HepG2 (cell line): ENCODE results near the gene HECTD1. TPM values are rescaled to one million over a fixed set of nuclear protein-coding genes. Genes with fewer than 3 reads are reported as not detected.

Source experiments
- AGO2 ChIP-seq: fragments of 200-400 bp; formaldehyde crosslinking; optimal IDR thresholded peaks from 2 replicates; pipeline ENCODE3; 2017; ENCODE audit warnings: mild to moderate bottlenecking, low read depth, low read length, moderate library complexity
- CHD4 ChIP-seq: fragments of 200-600 bp; sonication (generic); IDR thresholded peaks from 2 replicates; pipeline ENCODE4 v1.7.0; 2017; ENCODE audit warnings: mild to moderate bottlenecking, low read length, borderline replicate concordance
- CREB1 ChIP-seq, 2 experiments: fragments of 450-650 bp in 1 of 2; IDR thresholded peaks; 2 replicates each; pipeline ENCODE4 v1.6.1; 2016 to 2017; ENCODE audit warnings: control low read depth in 1 of 2, mild to moderate bottlenecking in 1 of 2, missing compliant biosample characterization in 1 of 2, missing genetic modification characterization in 1 of 2
- GATA4 ChIP-seq: sonication (generic); IDR thresholded peaks from 2 replicates; pipeline ENCODE4 v1.6.1; 2016; ENCODE audit warnings: antibody characterized with exemption, low read depth, borderline replicate concordance
- HDAC6 ChIP-seq: fragments of 200-600 bp; sonication (generic); IDR thresholded peaks from 2 replicates; pipeline ENCODE4 v1.7.0; 2017; ENCODE audit warnings: mild to moderate bottlenecking, antibody characterized with exemption, low read length, low read depth
- MAF1 ChIP-seq: sonication (generic); formaldehyde crosslinking; IDR thresholded peaks from 2 replicates; pipeline ENCODE4 v1.5.0; 2020; ENCODE audit warnings: missing genetic modification reagents, borderline replicate concordance
- SRSF4 ChIP-seq: fragments of 200-400 bp; formaldehyde crosslinking; IDR thresholded peaks from one replicate; pipeline ENCODE4 v1.6.1; 2018; ENCODE audit warnings: mild to moderate bottlenecking, low read depth, low read length, moderate library complexity; ENCODE audit not compliant: poor library complexity, severe bottlenecking
- ZNF260 ChIP-seq: sonication (generic); formaldehyde crosslinking; IDR thresholded peaks from 2 replicates; pipeline ENCODE4 v1.4.0; 2020; ENCODE audit warnings: missing genetic modification reagents, low read depth, mild to moderate bottlenecking, borderline replicate concordance
- ZNF674 ChIP-seq: sonication (generic); formaldehyde crosslinking; IDR thresholded peaks from 2 replicates; pipeline ENCODE4 v1.5.0; 2020; ENCODE audit warnings: low read depth, mild to moderate bottlenecking, missing genetic modification reagents
- ZNF724P ChIP-seq: sonication (generic); formaldehyde crosslinking; IDR thresholded peaks from 2 replicates; pipeline ENCODE4 v1.8.0; 2022; ENCODE audit warnings: missing genetic modification reagents, borderline replicate concordance
- polyA plus RNA-seq, 8 experiments: library from polyadenylated mRNA; depleted of rRNA in 3 of 8; stranded (reverse) in 7 of 8; unstranded in 1 of 8; fragments of >200 nt; fragmentation: Illumina TruSeq in 4 of 8; extraction: Trizol in 4 of 8; gene quantifications; 2 replicates each; pipeline versions ENCODE4 v1.2.1 to v1.2.3, GENCODE V29; 2011 to 2016; ENCODE audit warnings: low read depth in 4 of 8, missing spikeins in 1 of 8, mixed read lengths in 1 of 8; ENCODE audit not compliant: insufficient read depth in 1 of 8
- total RNA-seq, 5 experiments: library from RNA; depleted of rRNA; stranded (reverse); fragments of >200 nt; fragmentation: Illumina TruSeq; extraction: Trizol; gene quantifications; 2 replicates each; pipeline ENCODE4 v1.2.3, GENCODE V29; 2016; ENCODE audit warnings: low read depth in 1 of 5
- TF ChIP-seq, protein P1 (sequence below): IDR thresholded peaks from 2 replicates; pipeline ENCODE4 v1.6.1; 2016; ENCODE audit warnings: low read depth, missing genetic modification reagents, missing compliant biosample characterization
- TF ChIP-seq, protein P2 (sequence below): sonication (generic); formaldehyde crosslinking; IDR thresholded peaks from 2 replicates; pipeline ENCODE4 v1.5.0; 2020; ENCODE audit warnings: mild to moderate bottlenecking, missing genetic modification reagents, borderline replicate concordance
- TF ChIP-seq, protein P3 (sequence below): sonication (generic); formaldehyde crosslinking; conservative IDR thresholded peaks from 2 replicates; pipeline ENCODE4 v1.4.0; 2020; ENCODE audit warnings: missing genetic modification reagents
- TF ChIP-seq, protein P4 (sequence below): sonication (generic); formaldehyde crosslinking; IDR thresholded peaks from 2 replicates; pipeline ENCODE4 v1.5.0; 2020; ENCODE audit warnings: missing genetic modification reagents, mild to moderate bottlenecking, borderline replicate concordance

The HECTD1 gene
- total and polyA plus RNA-seq, 2 of the 13 experiments (the other 11 are each of a cell fraction or from before 2014, with no cell fraction given), result 312 to 560 TPM

DNA sequence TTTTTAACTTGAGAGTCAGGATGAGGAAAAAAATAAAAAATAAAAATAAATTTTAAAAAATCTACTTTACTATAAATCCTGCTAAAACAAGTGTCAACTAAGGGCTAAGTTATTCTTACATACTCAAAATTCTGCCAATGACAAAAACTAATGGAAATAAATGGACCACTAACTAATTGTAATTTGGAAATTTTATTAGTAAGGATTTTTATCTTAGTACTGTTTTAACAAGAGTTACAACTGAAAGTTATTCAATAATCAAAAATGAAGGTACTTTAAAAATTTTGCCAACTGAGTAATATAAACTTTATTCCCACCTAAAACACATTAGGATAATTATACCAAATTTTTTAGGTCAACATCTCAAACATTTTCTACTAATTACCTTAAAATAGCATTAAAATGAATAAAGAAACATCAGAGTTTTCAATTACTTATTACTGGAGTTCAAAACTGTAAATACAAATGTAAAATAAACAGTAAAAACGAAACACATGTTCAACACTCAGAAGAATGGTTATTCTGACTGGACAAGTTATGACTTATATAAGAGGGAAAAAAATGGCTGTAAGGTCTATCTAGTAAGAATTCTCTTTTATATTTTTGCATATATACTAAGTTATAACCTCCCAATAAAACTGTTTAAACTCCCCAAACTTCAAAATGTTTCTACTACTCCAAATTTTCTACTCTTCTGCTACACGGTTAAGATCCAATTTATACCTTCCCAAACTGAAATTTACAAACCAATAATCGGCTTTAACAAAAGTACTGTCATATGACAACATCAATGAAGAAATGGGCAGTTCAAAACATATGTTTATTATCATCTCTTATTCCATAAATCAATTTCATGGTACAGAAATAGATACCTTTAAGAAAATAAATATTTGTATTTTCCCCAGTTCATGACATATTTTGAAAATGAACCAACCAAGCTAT lies 2.7 kb downstream of the HECTD1 start (continued):
- TF ChIP-seq, protein P1, sequence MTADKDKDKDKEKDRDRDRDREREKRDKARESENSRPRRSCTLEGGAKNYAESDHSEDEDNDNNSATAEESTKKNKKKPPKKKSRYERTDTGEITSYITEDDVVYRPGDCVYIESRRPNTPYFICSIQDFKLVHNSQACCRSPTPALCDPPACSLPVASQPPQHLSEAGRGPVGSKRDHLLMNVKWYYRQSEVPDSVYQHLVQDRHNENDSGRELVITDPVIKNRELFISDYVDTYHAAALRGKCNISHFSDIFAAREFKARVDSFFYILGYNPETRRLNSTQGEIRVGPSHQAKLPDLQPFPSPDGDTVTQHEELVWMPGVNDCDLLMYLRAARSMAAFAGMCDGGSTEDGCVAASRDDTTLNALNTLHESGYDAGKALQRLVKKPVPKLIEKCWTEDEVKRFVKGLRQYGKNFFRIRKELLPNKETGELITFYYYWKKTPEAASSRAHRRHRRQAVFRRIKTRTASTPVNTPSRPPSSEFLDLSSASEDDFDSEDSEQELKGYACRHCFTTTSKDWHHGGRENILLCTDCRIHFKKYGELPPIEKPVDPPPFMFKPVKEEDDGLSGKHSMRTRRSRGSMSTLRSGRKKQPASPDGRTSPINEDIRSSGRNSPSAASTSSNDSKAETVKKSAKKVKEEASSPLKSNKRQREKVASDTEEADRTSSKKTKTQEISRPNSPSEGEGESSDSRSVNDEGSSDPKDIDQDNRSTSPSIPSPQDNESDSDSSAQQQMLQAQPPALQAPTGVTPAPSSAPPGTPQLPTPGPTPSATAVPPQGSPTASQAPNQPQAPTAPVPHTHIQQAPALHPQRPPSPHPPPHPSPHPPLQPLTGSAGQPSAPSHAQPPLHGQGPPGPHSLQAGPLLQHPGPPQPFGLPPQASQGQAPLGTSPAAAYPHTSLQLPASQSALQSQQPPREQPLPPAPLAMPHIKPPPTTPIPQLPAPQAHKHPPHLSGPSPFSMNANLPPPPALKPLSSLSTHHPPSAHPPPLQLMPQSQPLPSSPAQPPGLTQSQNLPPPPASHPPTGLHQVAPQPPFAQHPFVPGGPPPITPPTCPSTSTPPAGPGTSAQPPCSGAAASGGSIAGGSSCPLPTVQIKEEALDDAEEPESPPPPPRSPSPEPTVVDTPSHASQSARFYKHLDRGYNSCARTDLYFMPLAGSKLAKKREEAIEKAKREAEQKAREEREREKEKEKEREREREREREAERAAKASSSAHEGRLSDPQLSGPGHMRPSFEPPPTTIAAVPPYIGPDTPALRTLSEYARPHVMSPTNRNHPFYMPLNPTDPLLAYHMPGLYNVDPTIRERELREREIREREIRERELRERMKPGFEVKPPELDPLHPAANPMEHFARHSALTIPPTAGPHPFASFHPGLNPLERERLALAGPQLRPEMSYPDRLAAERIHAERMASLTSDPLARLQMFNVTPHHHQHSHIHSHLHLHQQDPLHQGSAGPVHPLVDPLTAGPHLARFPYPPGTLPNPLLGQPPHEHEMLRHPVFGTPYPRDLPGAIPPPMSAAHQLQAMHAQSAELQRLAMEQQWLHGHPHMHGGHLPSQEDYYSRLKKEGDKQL (CRISPR knock-in tag), result no peak
- 0 out of 2 replicates have a peak, but pooled peaks have one; percentile 59 for TF ChIP-seq HDAC6
- peak; percentile 56 for TF ChIP-seq SRSF4
- TF ChIP-seq ZNF260 (CRISPR knock-in tag), result no peak
- TF ChIP-seq ZNF674 (CRISPR knock-in tag), result no peak
- peak; percentile 60; the same call in 1 of the 2 replicates for TF ChIP-seq CREB1 (IDR thresholded peaks at IDR 0.05)
- TF ChIP-seq CREB1 (CRISPR knock-in tag; IDR thresholded peaks at IDR 0.05), result no peak
- TF ChIP-seq, protein P2, sequence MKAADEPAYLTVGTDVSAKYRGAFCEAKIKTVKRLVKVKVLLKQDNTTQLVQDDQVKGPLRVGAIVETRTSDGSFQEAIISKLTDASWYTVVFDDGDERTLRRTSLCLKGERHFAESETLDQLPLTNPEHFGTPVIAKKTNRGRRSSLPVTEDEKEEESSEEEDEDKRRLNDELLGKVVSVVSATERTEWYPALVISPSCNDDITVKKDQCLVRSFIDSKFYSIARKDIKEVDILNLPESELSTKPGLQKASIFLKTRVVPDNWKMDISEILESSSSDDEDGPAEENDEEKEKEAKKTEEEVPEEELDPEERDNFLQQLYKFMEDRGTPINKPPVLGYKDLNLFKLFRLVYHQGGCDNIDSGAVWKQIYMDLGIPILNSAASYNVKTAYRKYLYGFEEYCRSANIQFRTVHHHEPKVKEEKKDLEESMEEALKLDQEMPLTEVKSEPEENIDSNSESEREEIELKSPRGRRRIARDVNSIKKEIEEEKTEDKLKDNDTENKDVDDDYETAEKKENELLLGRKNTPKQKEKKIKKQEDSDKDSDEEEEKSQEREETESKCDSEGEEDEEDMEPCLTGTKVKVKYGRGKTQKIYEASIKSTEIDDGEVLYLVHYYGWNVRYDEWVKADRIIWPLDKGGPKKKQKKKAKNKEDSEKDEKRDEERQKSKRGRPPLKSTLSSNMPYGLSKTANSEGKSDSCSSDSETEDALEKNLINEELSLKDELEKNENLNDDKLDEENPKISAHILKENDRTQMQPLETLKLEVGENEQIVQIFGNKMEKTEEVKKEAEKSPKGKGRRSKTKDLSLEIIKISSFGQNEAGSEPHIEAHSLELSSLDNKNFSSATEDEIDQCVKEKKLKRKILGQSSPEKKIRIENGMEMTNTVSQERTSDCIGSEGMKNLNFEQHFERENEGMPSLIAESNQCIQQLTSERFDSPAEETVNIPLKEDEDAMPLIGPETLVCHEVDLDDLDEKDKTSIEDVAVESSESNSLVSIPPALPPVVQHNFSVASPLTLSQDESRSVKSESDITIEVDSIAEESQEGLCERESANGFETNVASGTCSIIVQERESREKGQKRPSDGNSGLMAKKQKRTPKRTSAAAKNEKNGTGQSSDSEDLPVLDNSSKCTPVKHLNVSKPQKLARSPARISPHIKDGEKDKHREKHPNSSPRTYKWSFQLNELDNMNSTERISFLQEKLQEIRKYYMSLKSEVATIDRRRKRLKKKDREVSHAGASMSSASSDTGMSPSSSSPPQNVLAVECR (CRISPR knock-in tag), result no peak
- no peak for TF ChIP-seq ZNF724P (CRISPR knock-in tag)
- TF ChIP-seq GATA4, result no peak
- peak; percentile 42 for TF ChIP-seq AGO2
- TF ChIP-seq, protein P3, sequence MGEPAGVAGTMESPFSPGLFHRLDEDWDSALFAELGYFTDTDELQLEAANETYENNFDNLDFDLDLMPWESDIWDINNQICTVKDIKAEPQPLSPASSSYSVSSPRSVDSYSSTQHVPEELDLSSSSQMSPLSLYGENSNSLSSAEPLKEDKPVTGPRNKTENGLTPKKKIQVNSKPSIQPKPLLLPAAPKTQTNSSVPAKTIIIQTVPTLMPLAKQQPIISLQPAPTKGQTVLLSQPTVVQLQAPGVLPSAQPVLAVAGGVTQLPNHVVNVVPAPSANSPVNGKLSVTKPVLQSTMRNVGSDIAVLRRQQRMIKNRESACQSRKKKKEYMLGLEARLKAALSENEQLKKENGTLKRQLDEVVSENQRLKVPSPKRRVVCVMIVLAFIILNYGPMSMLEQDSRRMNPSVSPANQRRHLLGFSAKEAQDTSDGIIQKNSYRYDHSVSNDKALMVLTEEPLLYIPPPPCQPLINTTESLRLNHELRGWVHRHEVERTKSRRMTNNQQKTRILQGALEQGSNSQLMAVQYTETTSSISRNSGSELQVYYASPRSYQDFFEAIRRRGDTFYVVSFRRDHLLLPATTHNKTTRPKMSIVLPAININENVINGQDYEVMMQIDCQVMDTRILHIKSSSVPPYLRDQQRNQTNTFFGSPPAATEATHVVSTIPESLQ, result no peak
- TF ChIP-seq CHD4, result peak; percentile 45; the same call in 1 of the 2 replicates
- TF ChIP-seq, protein P4, sequence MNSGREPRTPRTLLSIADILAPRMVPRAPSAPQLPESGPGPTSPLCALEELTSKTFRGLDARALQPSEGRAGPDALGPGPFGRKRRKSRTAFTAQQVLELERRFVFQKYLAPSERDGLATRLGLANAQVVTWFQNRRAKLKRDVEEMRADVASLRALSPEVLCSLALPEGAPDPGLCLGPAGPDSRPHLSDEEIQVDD (CRISPR knock-in tag), result no peak
- TF ChIP-seq MAF1 (CRISPR knock-in tag), result no peak
